Loucy (cell line): ENCODE results near the gene ZBTB16.

Source experiments
- EZH2phosphoT487 ChIP-seq: fragments of 200-600 bp; IDR thresholded peaks from 2 replicates; pipeline ENCODE4 v1.6.1; 2018; ENCODE audit warnings: antibody characterized with exemption, mild to moderate bottlenecking, moderate library complexity, borderline replicate concordance
- TF ChIP-seq, protein P1 (sequence below): fragments of 200-600 bp; sonication (generic); conservative IDR thresholded peaks from 2 replicates; pipeline ENCODE4 v1.5.1; 2014; ENCODE audit warnings: mild to moderate bottlenecking, antibody characterized with exemption, low read length

DNA sequence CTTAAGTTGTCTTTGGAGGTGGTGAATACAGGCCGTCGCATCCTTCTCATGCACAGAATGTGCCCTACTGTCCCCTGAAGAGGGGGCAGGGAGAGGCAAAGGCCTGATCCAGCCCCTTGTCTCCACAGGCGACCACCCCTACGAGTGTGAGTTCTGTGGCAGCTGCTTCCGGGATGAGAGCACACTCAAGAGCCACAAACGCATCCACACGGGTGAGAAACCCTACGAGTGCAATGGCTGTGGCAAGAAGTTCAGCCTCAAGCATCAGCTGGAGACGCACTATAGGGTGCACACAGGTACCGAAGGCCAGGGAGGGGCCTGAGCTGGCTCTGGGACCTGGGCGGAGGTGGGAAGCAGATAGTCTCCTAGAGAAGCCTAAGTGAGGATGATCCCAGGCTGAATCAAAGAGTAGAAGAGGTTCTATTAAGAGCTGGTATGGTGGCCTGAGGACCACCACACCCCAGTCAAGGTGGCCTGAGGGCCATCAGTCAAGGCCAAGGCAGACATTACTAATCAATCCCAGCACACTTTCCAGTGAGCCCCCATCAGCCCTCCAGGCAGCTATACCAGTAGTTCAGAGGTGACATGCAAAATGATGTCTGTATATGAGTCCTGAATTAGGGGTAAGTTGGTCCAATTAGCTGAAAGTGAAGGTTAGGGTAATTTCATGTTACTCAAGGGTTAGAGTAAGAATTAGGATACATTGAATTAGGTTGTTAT is 187.7 kb downstream of the ZBTB16 start:
- TF ChIP-seq, protein P1, sequence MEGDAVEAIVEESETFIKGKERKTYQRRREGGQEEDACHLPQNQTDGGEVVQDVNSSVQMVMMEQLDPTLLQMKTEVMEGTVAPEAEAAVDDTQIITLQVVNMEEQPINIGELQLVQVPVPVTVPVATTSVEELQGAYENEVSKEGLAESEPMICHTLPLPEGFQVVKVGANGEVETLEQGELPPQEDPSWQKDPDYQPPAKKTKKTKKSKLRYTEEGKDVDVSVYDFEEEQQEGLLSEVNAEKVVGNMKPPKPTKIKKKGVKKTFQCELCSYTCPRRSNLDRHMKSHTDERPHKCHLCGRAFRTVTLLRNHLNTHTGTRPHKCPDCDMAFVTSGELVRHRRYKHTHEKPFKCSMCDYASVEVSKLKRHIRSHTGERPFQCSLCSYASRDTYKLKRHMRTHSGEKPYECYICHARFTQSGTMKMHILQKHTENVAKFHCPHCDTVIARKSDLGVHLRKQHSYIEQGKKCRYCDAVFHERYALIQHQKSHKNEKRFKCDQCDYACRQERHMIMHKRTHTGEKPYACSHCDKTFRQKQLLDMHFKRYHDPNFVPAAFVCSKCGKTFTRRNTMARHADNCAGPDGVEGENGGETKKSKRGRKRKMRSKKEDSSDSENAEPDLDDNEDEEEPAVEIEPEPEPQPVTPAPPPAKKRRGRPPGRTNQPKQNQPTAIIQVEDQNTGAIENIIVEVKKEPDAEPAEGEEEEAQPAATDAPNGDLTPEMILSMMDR, result no peak
- TF ChIP-seq EZH2phosphoT487, result no peak
